GM23248 (cell line): ENCODE data around the gene TIGD7.

ENCODE experiments used
- EZH2 ChIP-seq: fragments of 200-600 bp; sonication (generic); IDR thresholded peaks from 2 replicates; pipeline ENCODE4 v1.6.1; 2018; ENCODE audit warnings: antibody characterized with exemption, mild to moderate bottlenecking; ENCODE audit not compliant: insufficient read depth, poor library complexity, severe bottlenecking
- EZH2phosphoT487 ChIP-seq: fragments of 200-600 bp; sonication (generic); IDR thresholded peaks from 2 replicates; pipeline ENCODE4 v1.6.1; 2018; ENCODE audit warnings: antibody characterized with exemption, moderate library complexity, mild to moderate bottlenecking, low read depth; ENCODE audit not compliant: insufficient read depth

DNA sequence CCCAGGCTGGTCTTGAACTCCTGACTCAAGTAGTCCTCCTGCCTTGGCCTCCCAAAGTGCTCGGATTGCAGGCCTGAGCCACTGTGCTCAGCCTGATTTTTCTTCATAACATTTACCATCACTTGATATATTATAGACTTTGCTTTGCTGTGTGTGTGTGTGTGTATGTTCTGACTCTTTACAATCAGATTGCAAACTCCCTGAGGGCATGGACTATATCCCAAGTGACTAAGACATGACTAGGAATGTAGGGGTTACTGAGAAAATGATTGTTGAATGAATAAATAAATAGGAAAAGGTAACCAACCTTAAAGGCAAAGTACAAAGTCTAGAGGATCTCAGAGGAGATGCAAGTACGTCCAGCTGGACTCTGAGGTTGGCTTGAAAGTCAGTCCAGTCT is 40.8 kb upstream of the TIGD7 start:
- TF ChIP-seq EZH2phosphoT487 (no peak), EZH2 (no peak)
